Endothelial cell of umbilical vein (primary cell): Measurements from ENCODE around the gene ANKRD36C.
"Not testable (repeated sequence)": the region's sequence is repeated elsewhere in the genome, so short reads cannot be mapped to it uniquely, and the experiment has no call there.

Experiments used
- EZH2 ChIP-seq: IDR thresholded peaks from 2 replicates; pipeline ENCODE4 v1.6.1; 2012; ENCODE audit warnings: borderline replicate concordance, low read depth, mild to moderate bottlenecking, moderate library complexity, low read length, inconsistent platforms; ENCODE audit not compliant: severe bottlenecking
- FOS ChIP-seq: IDR thresholded peaks from 2 replicates; pipeline ENCODE4 v1.6.1; 2011; ENCODE audit warnings: mild to moderate bottlenecking, low read length, moderate library complexity, borderline replicate concordance; ENCODE audit not compliant: insufficient read depth
- JUN ChIP-seq: IDR thresholded peaks from 2 replicates; pipeline ENCODE4 v1.6.1; 2011; ENCODE audit warnings: borderline replicate concordance, low read depth; ENCODE audit not compliant: insufficient read length, insufficient read depth
- POLR2A ChIP-seq: IDR thresholded peaks from 2 replicates; pipeline ENCODE4 v1.6.1; 2012; ENCODE audit warnings: low read depth, mild to moderate bottlenecking, control low read depth, low read length
- POLR2AphosphoS5 ChIP-seq: IDR thresholded peaks from 2 replicates; pipeline ENCODE4 v1.6.1; 2012; ENCODE audit warnings: low read depth, mild to moderate bottlenecking, control low read depth, low read length, moderate library complexity; ENCODE audit not compliant: insufficient read depth
- TF ChIP-seq, protein P1 (sequence below), 2 donors: IDR thresholded peaks; 1 replicate in 1 of 2; 2 replicates in 1 of 2; pipeline ENCODE4 v1.5.1; 2011; ENCODE audit warnings: low read length in 2 of 2, mild to moderate bottlenecking in 2 of 2, moderate library complexity in 2 of 2, control low read depth in 1 of 2, inconsistent platforms in 1 of 2, low read depth in 1 of 2; ENCODE audit not compliant: insufficient read depth in 1 of 2; ENCODE audit errors: extremely low read depth in 1 of 2
- TF ChIP-seq, protein P2 (sequence below): IDR thresholded peaks from 2 replicates; pipeline ENCODE4 v1.6.1; 2011; ENCODE audit not compliant: insufficient read depth, insufficient read length

DNA sequence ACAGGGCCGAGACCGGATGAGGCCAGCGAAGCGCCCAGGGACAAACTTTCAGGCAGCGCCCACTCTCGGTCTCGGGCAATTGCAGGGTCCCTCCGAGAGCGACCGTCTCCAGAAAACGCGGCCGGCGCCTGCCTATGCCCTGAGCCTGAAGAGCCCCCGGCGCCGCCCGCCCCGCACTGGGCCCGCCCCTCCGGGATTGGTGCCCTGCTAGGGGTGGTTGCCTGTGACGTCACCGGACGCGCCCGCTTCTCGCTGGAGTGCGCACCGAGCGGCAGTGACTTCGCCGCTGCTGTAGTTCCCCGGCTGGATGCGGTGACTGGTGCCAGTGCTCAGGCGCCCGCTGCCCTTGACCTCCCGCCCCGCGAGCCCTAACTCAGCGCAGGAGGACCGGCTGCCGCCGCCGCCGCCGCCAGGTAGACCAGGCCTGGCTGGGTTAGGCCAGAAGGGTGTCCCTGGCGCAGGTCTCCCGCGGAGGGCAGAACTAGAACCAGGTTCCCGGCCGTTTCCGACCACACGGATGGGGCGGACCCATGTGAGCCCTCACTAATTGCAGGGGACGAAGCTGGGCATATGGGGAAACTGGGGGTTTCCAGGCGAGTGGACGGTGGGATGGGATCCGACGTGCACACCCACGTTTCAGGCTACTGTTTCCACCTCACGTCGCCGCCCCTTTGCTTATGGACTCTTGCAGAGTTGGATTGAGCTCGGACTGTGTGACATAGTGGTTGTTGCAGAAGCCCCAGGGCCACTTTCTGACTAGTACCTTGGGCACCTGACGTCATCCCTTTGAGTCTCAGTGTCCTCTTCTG, 18.9 kb upstream of the ANKRD36C start:
- TF ChIP-seq EZH2, POLR2A, JUN, FOS, POLR2AphosphoS5: not testable (repeated sequence)
- TF ChIP-seq, protein P1, sequence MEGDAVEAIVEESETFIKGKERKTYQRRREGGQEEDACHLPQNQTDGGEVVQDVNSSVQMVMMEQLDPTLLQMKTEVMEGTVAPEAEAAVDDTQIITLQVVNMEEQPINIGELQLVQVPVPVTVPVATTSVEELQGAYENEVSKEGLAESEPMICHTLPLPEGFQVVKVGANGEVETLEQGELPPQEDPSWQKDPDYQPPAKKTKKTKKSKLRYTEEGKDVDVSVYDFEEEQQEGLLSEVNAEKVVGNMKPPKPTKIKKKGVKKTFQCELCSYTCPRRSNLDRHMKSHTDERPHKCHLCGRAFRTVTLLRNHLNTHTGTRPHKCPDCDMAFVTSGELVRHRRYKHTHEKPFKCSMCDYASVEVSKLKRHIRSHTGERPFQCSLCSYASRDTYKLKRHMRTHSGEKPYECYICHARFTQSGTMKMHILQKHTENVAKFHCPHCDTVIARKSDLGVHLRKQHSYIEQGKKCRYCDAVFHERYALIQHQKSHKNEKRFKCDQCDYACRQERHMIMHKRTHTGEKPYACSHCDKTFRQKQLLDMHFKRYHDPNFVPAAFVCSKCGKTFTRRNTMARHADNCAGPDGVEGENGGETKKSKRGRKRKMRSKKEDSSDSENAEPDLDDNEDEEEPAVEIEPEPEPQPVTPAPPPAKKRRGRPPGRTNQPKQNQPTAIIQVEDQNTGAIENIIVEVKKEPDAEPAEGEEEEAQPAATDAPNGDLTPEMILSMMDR (IDR thresholded peaks at IDR 0.05; ENCODE audit: extremely low read depth in 1 of 2, insufficient read depth in 1 of 2, low read depth in 1 of 2, low read length in 2 of 2) = not testable (repeated sequence)
- TF ChIP-seq, protein P2, sequence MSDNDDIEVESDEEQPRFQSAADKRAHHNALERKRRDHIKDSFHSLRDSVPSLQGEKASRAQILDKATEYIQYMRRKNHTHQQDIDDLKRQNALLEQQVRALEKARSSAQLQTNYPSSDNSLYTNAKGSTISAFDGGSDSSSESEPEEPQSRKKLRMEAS = not testable (repeated sequence)
